ENCODE results near the gene KRT79.

Gene KRT79

GRCh38 chr12:52819731-52820510, 14.2 kb downstream of the KRT79 start:
- H3K79me2 ChIP-seq (ENCODE audit: insufficient read depth, low read length) = no peaks in the 10 kb centered on the region
- H4K20me1 ChIP-seq (ENCODE audit: insufficient read depth, low read length) = no peaks in the 10 kb centered on the region
- no peak overlapping the region for H3K4me2 ChIP-seq (ENCODE audit: low read length)
- TF ChIP-seq CTCF (IDR thresholded peaks at IDR 0.05; ENCODE audit: low read length) (no peak), EZH2 (IDR thresholded peaks at IDR 0.05; ENCODE audit: borderline replicate concordance, low read length) (no peak)
- peaks cover 5% of the 10 kb centered on the region; the same call in 1 of the 2 replicates for H3K27me3 ChIP-seq (ENCODE audit: insufficient read depth, low read length)
- no peak overlapping the region for H3K27ac ChIP-seq (ENCODE audit: low read depth, low read length, poor library complexity, severe bottlenecking)
- no peaks in the 10 kb centered on the region for H3F3A ChIP-seq (ENCODE audit: insufficient read depth, low read length)
- H3K4me3 ChIP-seq (ENCODE audit: low read depth, low read length, poor library complexity, severe bottlenecking) = no peak overlapping the region
- H3K4me1 ChIP-seq (ENCODE audit: insufficient read depth, low read length, severe bottlenecking) = no peaks in the 10 kb centered on the region
- no peak overlapping the region for H2AFZ ChIP-seq (ENCODE audit: low read length)
- no peaks in the 10 kb centered on the region for H3K9me2 ChIP-seq (ENCODE audit: low read depth, low read length)
- no peaks in the 10 kb centered on the region for H3K9me3 ChIP-seq (ENCODE audit: low read length)
- H3K36me3 ChIP-seq (ENCODE audit: insufficient read depth, low read length) = no peaks in the 10 kb centered on the region
- H3K9ac ChIP-seq (ENCODE audit: low read length) = no peak overlapping the region

GRCh38 chr12:52818887-52819420, 15.2 kb downstream of the KRT79 start:
- Histone ChIP-seq H3F3A (ENCODE audit: insufficient read depth, low read length) (no peaks in the 10 kb centered on the region), H3K9me3 (ENCODE audit: low read length) (no peaks in the 10 kb centered on the region), H3K4me1 (ENCODE audit: insufficient read depth, low read length, severe bottlenecking) (no peaks in the 10 kb centered on the region), H3K9ac (ENCODE audit: low read length) (no peak overlapping the region), H2AFZ (ENCODE audit: low read length) (no peak overlapping the region), H3K27ac (ENCODE audit: low read depth, low read length, poor library complexity, severe bottlenecking) (no peak overlapping the region), H3K79me2 (ENCODE audit: insufficient read depth, low read length) (no peaks in the 10 kb centered on the region), H3K4me2 (ENCODE audit: low read length) (no peak overlapping the region), H4K20me1 (ENCODE audit: insufficient read depth, low read length) (no peaks in the 10 kb centered on the region), H3K9me2 (ENCODE audit: low read depth, low read length) (no peaks in the 10 kb centered on the region), H3K36me3 (ENCODE audit: insufficient read depth, low read length) (no peaks in the 10 kb centered on the region), H3K27me3 (ENCODE audit: insufficient read depth, low read length) (peaks cover 5% of the 10 kb centered on the region; the same call in 1 of the 2 replicates), H3K4me3 (ENCODE audit: low read depth, low read length, poor library complexity, severe bottlenecking) (no peak overlapping the region)
- no peak for TF ChIP-seq CTCF (IDR thresholded peaks at IDR 0.05; ENCODE audit: low read length)
- TF ChIP-seq EZH2 (IDR thresholded peaks at IDR 0.05; ENCODE audit: borderline replicate concordance, low read length) = no peak

- TF ChIP-seq CTCF (IDR thresholded peaks at IDR 0.05; ENCODE audit: low read length) (no peak), EZH2 (IDR thresholded peaks at IDR 0.05; ENCODE audit: borderline replicate concordance, low read length) (no peak)
- H3K36me3 ChIP-seq (ENCODE audit: insufficient read depth, low read length) = no peaks in the 10 kb centered on the region
- no peak overlapping the region for H3K4me2 ChIP-seq (ENCODE audit: low read length)
- no peaks in the 10 kb centered on the region for H3K79me2 ChIP-seq (ENCODE audit: insufficient read depth, low read length)
- no peaks in the 10 kb centered on the region for H3K4me1 ChIP-seq (ENCODE audit: insufficient read depth, low read length, severe bottlenecking)
- H3K27me3 ChIP-seq (ENCODE audit: insufficient read depth, low read length) = peaks cover 5% of the 10 kb centered on the region; the same call in 1 of the 2 replicates
- no peaks in the 10 kb centered on the region for H3F3A ChIP-seq (ENCODE audit: insufficient read depth, low read length)
- H3K4me3 ChIP-seq (ENCODE audit: low read depth, low read length, poor library complexity, severe bottlenecking) = no peak overlapping the region
- H3K9me3 ChIP-seq (ENCODE audit: low read length) = no peaks in the 10 kb centered on the region
- no peak overlapping the region for H2AFZ ChIP-seq (ENCODE audit: low read length)
- no peak overlapping the region for H3K27ac ChIP-seq (ENCODE audit: low read depth, low read length, poor library complexity, severe bottlenecking)
- H3K9me2 ChIP-seq (ENCODE audit: low read depth, low read length) = no peaks in the 10 kb centered on the region
- no peak overlapping the region for H3K9ac ChIP-seq (ENCODE audit: low read length)
- no peaks in the 10 kb centered on the region for H4K20me1 ChIP-seq (ENCODE audit: insufficient read depth, low read length)
Observed at GRCh38 chr12:52818388-52818787, 15.7 kb downstream of the KRT79 start.

All from OCI-LY1 (cell line).